ENCODE measurements around the gene YPEL1.

The YPEL1 gene

DNA sequence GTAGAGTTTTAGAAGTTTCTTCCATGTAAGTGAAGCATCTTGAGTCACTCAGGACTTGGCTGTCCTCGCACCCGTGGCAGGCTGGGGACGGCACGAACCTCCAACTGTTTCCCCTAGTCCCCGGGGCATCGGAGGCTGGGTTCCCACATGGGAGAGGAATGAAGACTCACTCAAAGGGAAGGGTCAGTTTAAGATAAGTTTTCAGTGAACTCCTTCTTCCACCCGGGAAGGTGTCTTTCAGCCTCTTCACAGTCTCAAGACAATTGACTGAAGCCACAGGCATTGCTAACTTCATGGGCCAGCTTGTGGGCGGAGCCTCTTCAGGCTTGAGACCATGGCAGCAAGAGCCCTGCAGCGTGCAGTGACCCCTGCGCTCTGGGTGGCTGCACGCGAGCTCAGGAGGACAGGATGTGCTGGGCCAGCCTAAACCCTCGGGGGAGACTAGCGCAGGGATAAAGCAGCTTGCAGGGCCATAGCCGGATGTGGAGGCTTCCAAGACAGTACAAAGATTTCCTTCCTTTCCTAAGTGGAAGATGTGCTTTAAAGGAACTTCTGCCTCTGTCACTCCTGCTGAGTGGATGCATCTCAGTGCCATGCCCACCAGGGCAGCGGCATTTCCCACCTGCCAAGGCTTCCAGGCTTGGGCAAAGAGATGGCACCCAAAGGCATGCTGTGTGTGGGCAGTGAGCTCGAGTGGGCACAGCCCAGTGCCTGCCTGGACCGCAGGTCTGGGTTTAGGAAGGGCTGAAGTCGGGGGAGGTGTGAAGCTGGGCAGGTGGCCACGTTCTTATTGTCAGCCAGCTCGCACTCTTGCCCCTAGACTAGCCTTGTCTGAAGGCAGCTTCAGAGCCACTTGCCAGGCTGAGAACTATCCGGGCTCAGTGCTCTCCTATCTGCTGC, 36.9 kb downstream of the YPEL1 start:
- no peak overlapping the region for H2AFZ ChIP-seq (ENCODE audit: low read length)
- peaks cover 68% of the 10 kb centered on the region for H3K36me3 ChIP-seq (ENCODE audit: insufficient read depth, low read length)
- no peak overlapping the region for H3K27ac ChIP-seq (ENCODE audit: low read depth, low read length, poor library complexity, severe bottlenecking)
- no peaks in the 10 kb centered on the region for H3K4me1 ChIP-seq (ENCODE audit: insufficient read depth, low read length, severe bottlenecking)
- H3K27me3 ChIP-seq (ENCODE audit: insufficient read depth, low read length) = no peaks in the 10 kb centered on the region
- no peak overlapping the region for H3K4me3 ChIP-seq (ENCODE audit: low read depth, low read length, poor library complexity, severe bottlenecking)
- no peaks in the 10 kb centered on the region for H3K9me3 ChIP-seq (ENCODE audit: low read length)
- H3F3A ChIP-seq (ENCODE audit: insufficient read depth, low read length) = no peaks in the 10 kb centered on the region
- TF ChIP-seq CTCF (IDR thresholded peaks at IDR 0.05; ENCODE audit: low read length) (no peak), EZH2 (IDR thresholded peaks at IDR 0.05; ENCODE audit: borderline replicate concordance, low read length) (no peak)
- no peaks in the 10 kb centered on the region for H4K20me1 ChIP-seq (ENCODE audit: insufficient read depth, low read length)
- H3K9me2 ChIP-seq (ENCODE audit: low read depth, low read length) = no peaks in the 10 kb centered on the region
- H3K9ac ChIP-seq (ENCODE audit: low read length) = no peak overlapping the region
- H3K79me2 ChIP-seq (ENCODE audit: insufficient read depth, low read length) = no peaks in the 10 kb centered on the region
- no peak overlapping the region for H3K4me2 ChIP-seq (ENCODE audit: low read length)

- Histone ChIP-seq H3K9me3 (ENCODE audit: low read length) (no peaks in the 10 kb centered on the region), H3K4me2 (ENCODE audit: low read length) (no peak overlapping the region), H3K4me1 (ENCODE audit: insufficient read depth, low read length, severe bottlenecking) (no peaks in the 10 kb centered on the region), H3K9ac (ENCODE audit: low read length) (no peak overlapping the region), H3K27ac (ENCODE audit: low read depth, low read length, poor library complexity, severe bottlenecking) (no peak overlapping the region), H3K36me3 (ENCODE audit: insufficient read depth, low read length) (peaks cover 74% of the 10 kb centered on the region), H3K27me3 (ENCODE audit: insufficient read depth, low read length) (no peaks in the 10 kb centered on the region), H3K9me2 (ENCODE audit: low read depth, low read length) (no peaks in the 10 kb centered on the region), H3K79me2 (ENCODE audit: insufficient read depth, low read length) (no peaks in the 10 kb centered on the region), H3F3A (ENCODE audit: insufficient read depth, low read length) (no peaks in the 10 kb centered on the region), H4K20me1 (ENCODE audit: insufficient read depth, low read length) (no peaks in the 10 kb centered on the region), H3K4me3 (ENCODE audit: low read depth, low read length, poor library complexity, severe bottlenecking) (no peak overlapping the region), H2AFZ (ENCODE audit: low read length) (no peak overlapping the region)
- TF ChIP-seq EZH2 (IDR thresholded peaks at IDR 0.05; ENCODE audit: borderline replicate concordance, low read length) (no peak), CTCF (IDR thresholded peaks at IDR 0.05; ENCODE audit: low read length) (no peak)
Measured at GRCh38 chr22:21697880-21698279, 37.7 kb downstream of the YPEL1 start.

DNA sequence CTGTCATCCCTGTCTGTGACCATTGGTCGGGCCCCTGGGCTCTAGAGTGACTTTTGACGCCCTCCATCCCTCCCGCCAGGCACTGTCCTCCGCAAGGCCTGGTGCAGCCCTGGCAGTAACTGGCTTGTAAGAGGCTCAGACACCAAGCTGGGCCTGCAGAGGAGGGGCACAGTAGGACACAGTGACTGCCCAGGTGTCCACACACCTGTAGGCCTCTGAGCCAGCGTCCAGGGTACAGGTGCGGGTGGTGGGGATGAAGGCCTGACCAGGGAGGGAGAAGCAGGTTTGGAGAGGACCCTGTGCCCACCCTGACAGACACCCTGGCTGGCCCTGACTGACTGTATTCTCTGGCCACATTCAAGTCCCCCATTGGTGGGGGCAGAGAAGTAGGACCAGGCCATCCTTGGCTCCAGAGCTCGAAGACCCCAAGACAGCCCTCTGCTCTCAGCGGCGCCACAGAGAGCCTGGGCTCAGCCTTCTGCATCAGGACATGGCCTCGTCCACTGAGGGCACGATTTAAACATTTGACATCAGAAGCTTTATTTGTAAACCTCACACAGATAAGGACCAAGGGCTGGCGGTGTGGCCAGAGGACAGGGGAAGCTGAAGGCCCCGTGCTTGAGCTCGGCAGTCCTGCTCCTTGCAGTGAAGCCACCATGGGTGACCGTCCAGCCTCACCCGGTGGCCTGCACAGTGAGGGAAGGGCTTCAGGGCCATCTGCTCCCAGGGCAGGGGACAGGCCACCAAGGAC, 38.4 kb downstream of the YPEL1 start:
- no peak overlapping the region for H3K27ac ChIP-seq (ENCODE audit: low read depth, low read length, poor library complexity, severe bottlenecking)
- H4K20me1 ChIP-seq (ENCODE audit: insufficient read depth, low read length) = no peaks in the 10 kb centered on the region
- H3K79me2 ChIP-seq (ENCODE audit: insufficient read depth, low read length) = no peaks in the 10 kb centered on the region
- H3K9me3 ChIP-seq (ENCODE audit: low read length) = no peaks in the 10 kb centered on the region
- no peak overlapping the region for H2AFZ ChIP-seq (ENCODE audit: low read length)
- H3F3A ChIP-seq (ENCODE audit: insufficient read depth, low read length) = no peaks in the 10 kb centered on the region
- H3K9ac ChIP-seq (ENCODE audit: low read length) = no peak overlapping the region
- H3K4me1 ChIP-seq (ENCODE audit: insufficient read depth, low read length, severe bottlenecking) = no peaks in the 10 kb centered on the region
- H3K27me3 ChIP-seq (ENCODE audit: insufficient read depth, low read length) = no peaks in the 10 kb centered on the region
- no peak overlapping the region for H3K4me3 ChIP-seq (ENCODE audit: low read depth, low read length, poor library complexity, severe bottlenecking)
- peaks cover 74% of the 10 kb centered on the region for H3K36me3 ChIP-seq (ENCODE audit: insufficient read depth, low read length)
- no peaks in the 10 kb centered on the region for H3K9me2 ChIP-seq (ENCODE audit: low read depth, low read length)
- no peak for TF ChIP-seq EZH2 (IDR thresholded peaks at IDR 0.05; ENCODE audit: borderline replicate concordance, low read length)
- no peak for TF ChIP-seq CTCF (IDR thresholded peaks at IDR 0.05; ENCODE audit: low read length)
- no peak overlapping the region for H3K4me2 ChIP-seq (ENCODE audit: low read length)

Data from OCI-LY1 (cell line).